Activated CD8-positive, alpha-beta memory T cell treated with anti-CD3 and anti-CD28 coated beads for 4 hours (primary cell): Measurements from ENCODE around the gene SCPEP1.

Experiments used
- DNase-seq, 2 donors: peaks; one replicate each; pipeline ENCODE4 v3.0.0-alpha.2; 2020; ENCODE audit warnings: low read depth in 2 of 2

Gene SCPEP1

GRCh38 chr17:57040571-57040970 lies 62.6 kb downstream of the SCPEP1 start:
- no peak for DNase-seq

GRCh38 chr17:57043276-57043675 lies 65.3 kb downstream of the SCPEP1 start:
- no peak for DNase-seq

GRCh38 chr17:57044976-57045867 lies 67.3 kb downstream of the SCPEP1 start:
- DNase-seq = no peak

DNA sequence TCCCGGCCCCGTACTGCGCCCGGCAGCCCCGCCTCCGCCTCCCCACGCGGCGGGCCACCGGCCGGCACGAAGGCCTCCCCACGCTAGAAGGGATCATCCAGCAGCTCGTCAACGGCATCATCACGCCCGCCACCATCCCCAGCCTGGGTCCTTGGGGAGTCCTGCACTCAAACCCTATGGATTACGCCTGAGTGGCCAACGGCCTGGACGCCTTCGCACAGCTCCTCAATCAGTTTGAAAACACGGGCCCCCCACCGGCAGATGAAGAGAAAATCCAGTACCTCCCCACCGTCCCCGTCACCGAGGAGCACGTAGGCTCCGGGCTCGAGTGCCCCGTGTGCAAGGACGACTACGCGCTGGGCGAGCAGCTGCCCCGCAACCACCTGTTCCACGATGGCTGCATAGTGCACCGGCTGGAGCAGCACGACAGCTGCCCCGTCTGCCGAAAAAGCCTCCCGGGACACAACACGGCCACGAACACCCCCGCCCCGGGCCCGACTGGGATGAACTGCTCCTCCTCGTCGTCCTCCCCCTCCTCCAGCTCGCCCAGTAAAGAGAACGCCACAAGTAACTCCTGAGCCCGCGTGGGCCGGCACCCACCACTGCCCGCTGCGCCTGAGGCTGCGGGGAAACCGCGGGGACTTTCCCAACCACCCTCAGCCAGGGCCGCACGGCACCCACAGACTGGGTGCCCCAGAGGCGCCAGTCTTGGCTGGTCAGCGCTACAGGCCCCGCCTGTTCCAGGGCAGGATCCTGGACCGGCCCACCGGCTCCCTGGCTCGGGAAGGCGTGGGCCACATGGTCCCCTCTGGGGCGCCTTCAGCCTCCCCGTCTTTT lies 68.2 kb downstream of the SCPEP1 start:
- DNase-seq = peak in 1 of 2 donors; percentile 8

GRCh38 chr17:57046749-57047148 lies 68.8 kb downstream of the SCPEP1 start:
- DNase-seq = no peak

GRCh38 chr17:57048096-57048495 lies 70.2 kb downstream of the SCPEP1 start:
- DNase-seq = no peak

DNA sequence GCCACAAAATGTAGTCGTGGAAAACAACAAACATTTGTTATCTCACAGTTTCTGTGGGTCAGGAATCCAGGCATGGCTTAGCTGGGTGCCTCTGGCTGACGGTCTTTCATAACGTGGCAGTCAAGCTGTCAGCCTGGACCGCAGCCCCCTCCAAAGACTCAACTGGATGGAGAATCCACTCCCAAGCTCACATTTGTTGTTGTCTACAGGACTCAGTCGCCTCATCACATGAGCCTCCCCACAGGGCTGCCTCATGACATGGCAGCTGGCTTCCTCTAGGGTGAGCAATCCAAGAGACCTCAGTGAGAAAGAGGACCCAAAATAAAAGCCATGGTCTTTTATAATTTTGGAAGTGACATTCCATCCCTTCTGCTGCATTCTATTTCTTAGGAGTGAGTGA lies 72.4 kb downstream of the SCPEP1 start:
- DNase-seq = no peak

GRCh38 chr17:57051886-57052361 lies 74.0 kb downstream of the SCPEP1 start:
- no peak for DNase-seq
